ENCODE results near the gene CYB561D1.
A peak's percentile ranks its signal among the peaks of the same experiment; 100 is the strongest.
"Not testable (repeated sequence)": the region's sequence is repeated elsewhere in the genome, so short reads cannot be mapped to it uniquely, and the experiment has no call there.

Gene CYB561D1

GRCh38 chr1:109493805-109494539 lies at the start of gene CYB561D1:
TSS of gene CYB561D1 (plus strand) at chr1:109494094. CDS start at chr1:109494140, 46 bp downstream.
- DNase-seq (ENCODE audit: low read depth in 2 of 2): peak; percentile 86

GRCh38 chr1:109444346-109444745 lies 49.5 kb upstream of the CYB561D1 start:
- DNase-seq (ENCODE audit: low read depth in 2 of 2): no peak

DNA sequence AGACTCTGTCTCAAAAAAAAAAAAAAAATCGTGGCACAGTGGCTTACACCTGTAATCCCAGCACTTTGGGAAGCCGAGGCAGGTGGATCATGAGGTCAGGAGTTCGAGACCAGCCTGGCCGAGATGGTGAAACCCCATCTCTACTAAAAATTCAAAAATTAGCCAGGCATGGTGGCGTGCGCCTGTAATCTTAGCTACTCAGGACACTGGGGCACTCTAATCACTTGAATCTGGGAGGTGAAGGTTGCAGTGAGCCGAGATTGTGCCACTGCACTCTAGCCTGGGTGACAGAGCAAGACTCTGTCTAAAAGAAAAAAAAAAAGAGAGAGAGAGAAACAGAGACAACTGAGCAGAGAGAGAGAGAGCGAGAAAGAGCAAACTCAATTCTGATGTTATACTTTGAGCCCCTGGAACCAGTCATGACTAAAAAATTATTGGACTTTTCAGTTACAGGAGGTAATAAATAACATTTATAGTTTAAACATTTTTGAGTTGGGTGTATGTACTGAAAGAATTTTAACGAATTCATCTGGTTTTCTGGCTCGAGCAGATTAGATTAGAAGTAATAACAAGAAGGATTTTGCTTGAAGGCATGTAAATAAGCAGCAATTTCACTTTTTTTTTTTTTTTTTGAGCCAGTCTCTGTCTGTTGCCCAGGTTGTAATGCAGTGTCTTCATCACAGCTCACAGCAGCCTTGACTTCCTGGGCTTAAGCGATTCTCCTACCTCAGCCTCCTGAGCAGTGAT lies 47.8 kb upstream of the CYB561D1 start:
- not testable (repeated sequence) for DNase-seq (ENCODE audit: low read depth in 2 of 2)

DNA sequence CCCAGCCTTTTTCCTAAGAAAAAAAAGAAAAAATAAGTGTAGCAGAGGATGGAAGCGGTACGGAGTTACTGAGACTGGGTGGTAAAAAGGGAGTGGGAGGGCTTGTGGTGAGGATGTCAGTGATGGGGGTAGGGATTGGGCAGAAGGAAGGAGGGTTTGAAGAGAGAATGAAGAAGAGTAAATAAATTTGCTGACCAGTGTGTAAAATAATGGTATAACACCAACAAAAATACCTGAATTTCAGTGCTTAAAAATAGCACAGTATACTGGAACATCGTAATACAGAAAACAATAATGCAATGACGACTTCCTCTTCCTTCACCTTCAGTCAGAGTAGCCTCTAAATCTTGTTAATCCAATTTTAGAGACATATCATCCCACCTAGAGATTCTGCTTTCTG lies 46.4 kb upstream of the CYB561D1 start:
- no peak for DNase-seq (ENCODE audit: low read depth in 2 of 2)

DNA sequence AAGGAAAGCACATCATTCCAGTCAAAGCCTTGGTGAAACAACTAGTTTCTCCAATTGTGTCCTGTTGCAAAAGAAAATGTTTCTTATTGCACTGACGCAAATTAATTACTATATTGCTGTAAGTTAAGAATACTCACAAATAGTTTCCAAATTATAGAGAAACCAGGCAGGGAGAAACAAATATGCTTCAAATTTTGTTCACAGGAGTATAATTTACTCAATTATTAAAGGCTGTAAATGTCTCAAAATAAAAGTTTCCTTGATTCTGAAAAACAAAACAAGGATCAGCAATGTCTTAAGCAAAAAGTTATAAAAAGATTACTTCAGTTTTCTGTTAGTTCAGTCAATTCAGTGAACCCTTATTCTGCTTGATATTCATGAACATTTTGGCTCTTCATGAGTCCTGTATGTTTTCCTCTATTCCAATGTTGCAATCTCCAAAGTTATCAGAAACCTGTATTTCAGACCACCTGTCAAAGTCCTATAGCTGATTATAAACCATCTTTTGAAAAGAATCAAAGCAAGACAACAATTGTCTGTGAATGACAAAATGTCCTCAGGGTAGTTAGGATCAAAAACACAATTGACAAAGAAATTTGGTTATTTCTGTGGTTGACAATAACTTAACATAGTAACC lies 39.3 kb upstream of the CYB561D1 start:
- DNase-seq (ENCODE audit: low read depth in 2 of 2): no peak

GRCh38 chr1:109457819-109458218 lies 36.1 kb upstream of the CYB561D1 start:
- DNase-seq (ENCODE audit: low read depth in 2 of 2): no peak

DNA sequence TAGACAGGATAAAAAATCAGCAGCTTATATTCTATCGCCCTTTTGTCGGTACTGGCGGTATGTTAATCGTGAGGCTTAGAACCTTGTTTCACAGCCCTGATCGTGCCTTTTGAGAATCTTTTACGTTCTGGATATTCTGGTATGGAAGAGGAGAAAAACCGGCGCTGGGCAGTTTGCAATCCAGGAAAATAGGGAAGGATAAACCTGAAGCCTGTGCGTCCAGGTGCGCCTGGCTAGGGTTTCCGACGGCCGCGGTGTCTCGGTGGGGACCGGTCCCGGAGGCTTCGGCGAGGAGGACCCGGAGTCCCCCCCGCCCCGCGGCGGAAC lies 27.8 kb upstream of the CYB561D1 start:
- no peak for DNase-seq (ENCODE audit: low read depth in 2 of 2)

- DNase-seq (ENCODE audit: low read depth in 2 of 2): no peak
Observed at GRCh38 chr1:109466452-109467300, 27.2 kb upstream of the CYB561D1 start, which contains the start of gene SYPL2. TSS of gene SYPL2 (plus strand) at chr1:109466546. CDS start at chr1:109466844, 298 bp downstream.

- no peak for DNase-seq (ENCODE audit: low read depth in 2 of 2)
Observed at GRCh38 chr1:109467301-109467777, 26.6 kb upstream of the CYB561D1 start.

GRCh38 chr1:109468061-109468460 lies 25.8 kb upstream of the CYB561D1 start:
- DNase-seq (ENCODE audit: low read depth in 2 of 2): no peak

DNA sequence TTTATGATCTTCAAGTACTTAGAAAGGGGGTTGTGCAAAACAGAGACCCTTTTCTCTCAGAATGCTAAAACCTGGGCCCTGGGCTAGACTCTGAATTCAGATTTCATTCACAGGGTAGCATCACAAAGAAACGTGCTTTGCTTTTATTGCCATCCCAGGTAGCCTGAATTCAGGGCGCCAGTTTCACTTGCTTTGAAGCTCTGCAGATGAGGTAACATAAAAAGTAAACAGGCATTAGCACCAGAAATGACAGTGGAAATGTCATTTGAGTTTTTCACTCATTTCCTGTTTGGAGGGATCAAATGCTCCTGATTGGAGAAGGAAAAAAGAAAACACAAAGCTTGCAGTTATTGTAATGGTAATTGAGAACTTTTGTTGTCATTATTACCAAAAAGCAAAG lies 25.0 kb upstream of the CYB561D1 start:
- DNase-seq (ENCODE audit: low read depth in 2 of 2): no peak

GRCh38 chr1:109470245-109470644 lies 23.6 kb upstream of the CYB561D1 start:
- DNase-seq (ENCODE audit: low read depth in 2 of 2): no peak

- no peak for DNase-seq (ENCODE audit: low read depth in 2 of 2)
Observed at GRCh38 chr1:109472779-109473178, 21.1 kb upstream of the CYB561D1 start.

- DNase-seq (ENCODE audit: low read depth in 2 of 2): not testable (repeated sequence)
Observed at GRCh38 chr1:109473284-109474057, 20.4 kb upstream of the CYB561D1 start.

GRCh38 chr1:109474697-109475096 lies 19.2 kb upstream of the CYB561D1 start:
- no peak for DNase-seq (ENCODE audit: low read depth in 2 of 2)

DNA sequence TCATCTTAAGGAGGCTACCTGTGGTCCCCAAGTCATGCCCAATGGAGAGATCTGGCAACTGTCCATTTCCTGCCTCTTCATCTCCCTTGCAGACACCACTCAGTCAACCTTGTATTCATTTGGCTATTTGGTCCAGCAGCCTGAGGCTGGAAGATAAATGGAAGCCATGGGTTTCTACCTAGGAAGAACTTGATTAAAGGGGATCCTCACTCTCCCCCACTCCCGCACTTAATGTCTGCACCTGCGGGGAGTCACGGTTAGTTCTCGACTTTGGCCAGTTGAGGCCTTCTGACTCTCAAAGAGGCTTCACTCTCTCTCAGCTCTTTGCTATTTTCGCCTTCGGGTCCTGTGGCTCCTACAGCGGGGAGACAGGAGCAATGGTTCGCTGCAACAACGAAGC lies 18.6 kb upstream of the CYB561D1 start:
- DNase-seq (ENCODE audit: low read depth in 2 of 2): no peak

- no peak for DNase-seq (ENCODE audit: low read depth in 2 of 2)
Observed at GRCh38 chr1:109476825-109477224, 17.1 kb upstream of the CYB561D1 start.

DNA sequence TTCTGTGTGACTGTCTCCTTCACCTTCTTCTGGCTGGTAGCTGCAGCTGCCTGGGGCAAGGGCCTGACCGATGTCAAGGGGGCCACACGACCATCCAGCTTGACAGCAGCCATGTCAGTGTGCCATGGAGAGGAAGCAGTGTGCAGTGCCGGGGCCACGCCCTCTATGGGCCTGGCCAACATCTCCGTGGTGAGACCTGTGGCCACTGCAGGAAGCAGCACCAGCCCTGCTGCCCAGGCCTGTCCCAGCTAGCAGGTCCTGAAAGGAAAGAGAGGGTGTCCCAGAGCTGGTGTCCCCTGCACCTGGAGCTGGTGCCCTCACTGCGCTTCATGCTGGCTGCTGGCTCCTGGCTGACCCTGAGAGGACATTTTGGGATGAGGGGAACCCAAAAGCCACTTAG lies 16.1 kb upstream of the CYB561D1 start:
- DNase-seq (ENCODE audit: low read depth in 2 of 2): no peak

DNA sequence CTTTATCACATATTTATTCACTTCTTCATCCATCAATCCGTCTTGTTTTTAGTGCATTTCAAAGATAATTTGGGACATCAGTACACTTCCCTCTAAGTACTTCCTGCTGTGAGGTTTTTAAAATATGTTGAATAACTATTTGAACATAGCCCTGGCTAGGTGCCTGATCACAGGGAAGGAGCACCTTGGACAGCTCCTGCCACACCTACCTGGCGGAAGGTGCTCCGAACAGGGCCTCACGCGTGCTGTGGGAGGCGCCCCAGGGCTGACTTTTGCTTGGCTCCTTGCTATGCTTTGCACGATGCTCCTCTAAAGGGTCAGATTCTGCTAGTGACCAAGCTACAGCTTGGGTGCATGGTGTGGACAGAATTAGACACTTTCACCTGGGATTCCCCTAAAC lies 15.1 kb upstream of the CYB561D1 start:
- no peak for DNase-seq (ENCODE audit: low read depth in 2 of 2)

- DNase-seq (ENCODE audit: low read depth in 2 of 2): no peak
Observed at GRCh38 chr1:109479311-109479710, 14.6 kb upstream of the CYB561D1 start.

DNA sequence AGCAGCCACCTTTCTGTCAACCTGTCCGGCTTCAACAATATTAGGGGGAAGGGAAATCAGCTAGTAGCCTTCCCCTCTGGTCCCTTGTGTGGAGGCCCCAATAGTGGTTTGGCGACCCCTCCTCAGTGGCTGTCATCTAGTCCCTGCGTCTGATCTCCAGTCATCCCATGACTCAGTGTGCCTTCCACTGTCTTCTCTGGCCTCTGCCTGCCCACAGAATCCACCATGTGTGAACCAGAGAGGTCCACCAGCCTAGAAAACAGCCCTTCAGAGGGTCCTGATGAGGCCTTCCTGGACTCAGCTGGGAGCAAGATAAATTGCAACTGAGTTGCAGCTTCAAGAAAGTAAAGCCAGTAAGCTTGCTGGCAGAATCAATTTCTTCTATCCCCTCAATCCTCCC lies 14.0 kb upstream of the CYB561D1 start:
- no peak for DNase-seq (ENCODE audit: low read depth in 2 of 2)
